GM12878 (cell line): ENCODE measurements around the gene SEC23IP. TPM values are rescaled to one million over a fixed set of nuclear protein-coding genes. Genes with fewer than 3 reads are reported as not detected.

Experiments used
- ATF7 ChIP-seq: fragments of 450-650 bp; IDR thresholded peaks from 2 replicates; pipeline ENCODE4 v1.6.1; 2016; ENCODE audit warnings: low read depth, mild to moderate bottlenecking
- BMI1 ChIP-seq: fragments of 450-650 bp; IDR thresholded peaks from 2 replicates; pipeline ENCODE4 v1.6.1; 2016; ENCODE audit warnings: mild to moderate bottlenecking, moderate library complexity, borderline replicate concordance
- BRCA1 ChIP-seq: IDR thresholded peaks from 2 replicates; pipeline ENCODE4 v1.6.1; 2011; ENCODE audit warnings: low read depth, low read length, improper control_type of control experiment
- CREM ChIP-seq: IDR thresholded peaks from 2 replicates; pipeline ENCODE4 v1.6.1; 2014; ENCODE audit warnings: antibody characterized with exemption, low read depth
- ESRRA ChIP-seq: IDR thresholded peaks from 2 replicates; pipeline ENCODE4 v1.6.1; 2012; ENCODE audit warnings: mild to moderate bottlenecking, low read length, improper control_type of control experiment
- FOXK2 ChIP-seq: fragments of 450-650 bp; IDR thresholded peaks from 2 replicates; pipeline ENCODE4 v1.6.1; 2017; ENCODE audit warnings: mild to moderate bottlenecking, moderate library complexity
- MXI1 ChIP-seq: fragments of 150-350 bp; IDR thresholded peaks from 2 replicates; pipeline ENCODE4 v1.6.1; 2011; ENCODE audit warnings: low read depth, mild to moderate bottlenecking, inconsistent platforms, low read length, improper control_type of control experiment
- NFYB ChIP-seq: IDR thresholded peaks from 2 replicates; pipeline ENCODE4 v1.6.1; 2011; ENCODE audit warnings: low read depth, mild to moderate bottlenecking, low read length, improper control_type of control experiment, moderate library complexity; ENCODE audit not compliant: insufficient read depth
- RB1 ChIP-seq: fragments of 450-650 bp; formaldehyde crosslinking; IDR thresholded peaks from 2 replicates; pipeline ENCODE4 v1.6.1; 2017; ENCODE audit warnings: mild to moderate bottlenecking, borderline replicate concordance
- TCF3 ChIP-seq: IDR thresholded peaks from 2 replicates; pipeline ENCODE4 v1.6.1; 2012; ENCODE audit warnings: low read depth, mild to moderate bottlenecking, low read length, borderline replicate concordance; ENCODE audit not compliant: insufficient read depth
- TCF7 ChIP-seq: IDR thresholded peaks from 2 replicates; pipeline ENCODE4 v1.6.1; 2014; ENCODE audit warnings: antibody characterized with exemption, borderline replicate concordance
- ZBED1 ChIP-seq: IDR thresholded peaks from 2 replicates; pipeline ENCODE4 v1.6.1; 2016; ENCODE audit warnings: borderline replicate concordance
- ZNF274 ChIP-seq: IDR thresholded peaks from one replicate; pipeline ENCODE4 v1.8.0; 2011; ENCODE audit not compliant: insufficient read length, insufficient read depth
- polyA plus RNA-seq, 11 experiments: library from polyadenylated mRNA; depleted of rRNA in 4 of 11; unstranded in 6 of 11; stranded (reverse) in 5 of 11; fragments of >200 nt; fragmentation: Nextera tagmentation in 4 of 11; fragmentation: Illumina TruSeq in 1 of 11; extraction: Ambion mirVana in 4 of 11; extraction: Trizol in 1 of 11; gene quantifications; 1 replicate in 1 of 11; 2 replicates in 10 of 11; pipeline versions ENCODE4 v1.2.1 to v1.2.3, GENCODE V29; 2011 to 2016; ENCODE audit warnings: inconsistent platforms in 2 of 11, missing spikeins in 2 of 11, low read depth in 1 of 11
- total RNA-seq, 4 experiments: library from RNA; depleted of rRNA in 3 of 4; stranded (reverse); fragments of >200 nt in 3 of 4; fragmentation: Illumina TruSeq in 1 of 4; extraction: Trizol in 1 of 4; gene quantifications; 2 replicates each; pipeline versions ENCODE4 v1.2.1 to v1.2.3, GENCODE V29; 2013 to 2021
- TF ChIP-seq, protein P1 (sequence below): fragments of 450-650 bp; IDR thresholded peaks from 2 replicates; pipeline ENCODE4 v1.6.1; 2018; ENCODE audit warnings: mild to moderate bottlenecking, low read depth, moderate library complexity; ENCODE audit not compliant: partially characterized antibody
- TF ChIP-seq, protein P2 (sequence below): fragments of 450-650 bp; formaldehyde crosslinking; IDR thresholded peaks from 2 replicates; pipeline ENCODE4 v1.5.0; 2022; ENCODE audit warnings: mild to moderate bottlenecking, missing genetic modification characterization
- TF ChIP-seq, protein P3 (sequence below): fragments of 450-650 bp; IDR thresholded peaks from 2 replicates; pipeline ENCODE4 v1.6.1; 2017; ENCODE audit warnings: mild to moderate bottlenecking
- TF ChIP-seq, protein P4 (sequence below): fragments of 150-350 bp; IDR thresholded peaks from 2 replicates; pipeline ENCODE4 v1.6.1; 2014; ENCODE audit warnings: mild to moderate bottlenecking, low read depth, low read length
- TF ChIP-seq, protein P5 (sequence below): IDR thresholded peaks from 2 replicates; pipeline ENCODE4 v1.6.1; 2011; ENCODE audit warnings: low read depth, mild to moderate bottlenecking, low read length, moderate library complexity, borderline replicate concordance; ENCODE audit errors: extremely low read depth

The SEC23IP gene
- total and polyA plus RNA-seq, 10 of the 15 experiments (the other 5 are each of a cell fraction or from before 2014, with no cell fraction given) = 15.1 to 82.5 (median 36.0) TPM

DNA sequence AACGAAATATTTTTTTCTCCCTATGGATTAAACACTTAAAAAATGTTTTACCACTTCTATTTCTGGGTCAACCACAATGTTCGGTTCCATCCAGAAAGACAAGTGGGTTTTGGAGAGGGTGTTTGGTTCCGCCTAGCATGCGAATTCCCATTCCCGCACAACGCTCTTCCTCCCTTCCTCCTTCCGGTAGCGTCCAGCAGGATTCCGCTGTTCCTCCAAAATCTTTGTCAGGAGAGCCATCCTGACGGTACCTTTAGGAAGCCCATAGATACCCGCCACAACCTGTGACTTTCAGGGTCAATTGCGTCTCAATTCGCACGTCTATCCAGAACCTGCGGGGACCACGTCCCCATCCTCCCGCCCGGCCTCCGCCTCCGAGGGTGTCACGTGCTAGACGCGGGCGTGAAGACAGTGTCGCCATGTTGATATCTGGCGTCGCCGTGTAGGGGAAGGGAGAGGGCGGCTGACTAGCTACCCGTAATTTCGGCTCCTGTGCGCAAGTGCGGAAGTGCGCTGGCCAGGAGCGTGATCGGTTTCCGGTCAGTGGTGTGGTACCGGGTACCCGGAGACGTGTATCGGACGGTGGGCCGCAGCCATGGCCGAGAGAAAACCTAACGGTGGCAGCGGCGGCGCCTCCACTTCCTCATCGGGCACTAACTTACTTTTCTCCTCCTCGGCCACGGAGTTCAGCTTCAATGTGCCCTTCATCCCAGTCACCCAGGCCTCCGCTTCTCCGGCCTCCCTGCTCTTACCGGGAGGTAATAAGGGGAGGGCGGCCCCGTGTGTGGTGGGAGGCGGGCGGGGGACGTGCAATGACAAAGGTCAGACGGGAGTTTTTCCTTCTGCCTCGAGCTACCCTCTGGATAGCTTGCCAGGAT lies at the start of gene SEC23IP (continued):
- TF ChIP-seq ESRRA (0 out of 2 replicates have a peak, but pooled peaks have one; percentile 34), TCF7 (no peak), BMI1 (no peak), ZNF274 (no peak), ZBED1 (no peak), FOXK2 (peak; percentile 86), ATF7 (peak; percentile 58; the same call in 1 of the 2 replicates), BRCA1 (no peak), MXI1 (peak; percentile 70), CREM (peak; percentile 87), RB1 (0 out of 2 replicates have a peak, but pooled peaks have one; percentile 37), NFYB (no peak), TCF3 (no peak)
- TF ChIP-seq, protein P1, sequence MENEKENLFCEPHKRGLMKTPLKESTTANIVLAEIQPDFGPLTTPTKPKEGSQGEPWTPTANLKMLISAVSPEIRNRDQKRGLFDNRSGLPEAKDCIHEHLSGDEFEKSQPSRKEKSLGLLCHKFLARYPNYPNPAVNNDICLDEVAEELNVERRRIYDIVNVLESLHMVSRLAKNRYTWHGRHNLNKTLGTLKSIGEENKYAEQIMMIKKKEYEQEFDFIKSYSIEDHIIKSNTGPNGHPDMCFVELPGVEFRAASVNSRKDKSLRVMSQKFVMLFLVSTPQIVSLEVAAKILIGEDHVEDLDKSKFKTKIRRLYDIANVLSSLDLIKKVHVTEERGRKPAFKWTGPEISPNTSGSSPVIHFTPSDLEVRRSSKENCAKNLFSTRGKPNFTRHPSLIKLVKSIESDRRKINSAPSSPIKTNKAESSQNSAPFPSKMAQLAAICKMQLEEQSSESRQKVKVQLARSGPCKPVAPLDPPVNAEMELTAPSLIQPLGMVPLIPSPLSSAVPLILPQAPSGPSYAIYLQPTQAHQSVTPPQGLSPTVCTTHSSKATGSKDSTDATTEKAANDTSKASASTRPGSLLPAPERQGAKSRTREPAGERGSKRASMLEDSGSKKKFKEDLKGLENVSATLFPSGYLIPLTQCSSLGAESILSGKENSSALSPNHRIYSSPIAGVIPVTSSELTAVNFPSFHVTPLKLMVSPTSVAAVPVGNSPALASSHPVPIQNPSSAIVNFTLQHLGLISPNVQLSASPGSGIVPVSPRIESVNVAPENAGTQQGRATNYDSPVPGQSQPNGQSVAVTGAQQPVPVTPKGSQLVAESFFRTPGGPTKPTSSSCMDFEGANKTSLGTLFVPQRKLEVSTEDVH = no peak
- TF ChIP-seq, protein P2, sequence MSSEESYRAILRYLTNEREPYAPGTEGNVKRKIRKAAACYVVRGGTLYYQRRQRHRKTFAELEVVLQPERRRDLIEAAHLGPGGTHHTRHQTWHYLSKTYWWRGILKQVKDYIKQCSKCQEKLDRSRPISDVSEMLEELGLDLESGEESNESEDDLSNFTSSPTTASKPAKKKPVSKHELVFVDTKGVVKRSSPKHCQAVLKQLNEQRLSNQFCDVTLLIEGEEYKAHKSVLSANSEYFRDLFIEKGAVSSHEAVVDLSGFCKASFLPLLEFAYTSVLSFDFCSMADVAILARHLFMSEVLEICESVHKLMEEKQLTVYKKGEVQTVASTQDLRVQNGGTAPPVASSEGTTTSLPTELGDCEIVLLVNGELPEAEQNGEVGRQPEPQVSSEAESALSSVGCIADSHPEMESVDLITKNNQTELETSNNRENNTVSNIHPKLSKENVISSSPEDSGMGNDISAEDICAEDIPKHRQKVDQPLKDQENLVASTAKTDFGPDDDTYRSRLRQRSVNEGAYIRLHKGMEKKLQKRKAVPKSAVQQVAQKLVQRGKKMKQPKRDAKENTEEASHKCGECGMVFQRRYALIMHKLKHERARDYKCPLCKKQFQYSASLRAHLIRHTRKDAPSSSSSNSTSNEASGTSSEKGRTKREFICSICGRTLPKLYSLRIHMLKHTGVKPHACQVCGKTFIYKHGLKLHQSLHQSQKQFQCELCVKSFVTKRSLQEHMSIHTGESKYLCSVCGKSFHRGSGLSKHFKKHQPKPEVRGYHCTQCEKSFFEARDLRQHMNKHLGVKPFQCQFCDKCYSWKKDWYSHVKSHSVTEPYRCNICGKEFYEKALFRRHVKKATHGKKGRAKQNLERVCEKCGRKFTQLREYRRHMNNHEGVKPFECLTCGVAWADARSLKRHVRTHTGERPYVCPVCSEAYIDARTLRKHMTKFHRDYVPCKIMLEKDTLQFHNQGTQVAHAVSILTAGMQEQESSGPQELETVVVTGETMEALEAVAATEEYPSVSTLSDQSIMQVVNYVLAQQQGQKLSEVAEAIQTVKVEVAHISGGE (CRISPR knock-in tag) = no peak
- TF ChIP-seq, protein P3, sequence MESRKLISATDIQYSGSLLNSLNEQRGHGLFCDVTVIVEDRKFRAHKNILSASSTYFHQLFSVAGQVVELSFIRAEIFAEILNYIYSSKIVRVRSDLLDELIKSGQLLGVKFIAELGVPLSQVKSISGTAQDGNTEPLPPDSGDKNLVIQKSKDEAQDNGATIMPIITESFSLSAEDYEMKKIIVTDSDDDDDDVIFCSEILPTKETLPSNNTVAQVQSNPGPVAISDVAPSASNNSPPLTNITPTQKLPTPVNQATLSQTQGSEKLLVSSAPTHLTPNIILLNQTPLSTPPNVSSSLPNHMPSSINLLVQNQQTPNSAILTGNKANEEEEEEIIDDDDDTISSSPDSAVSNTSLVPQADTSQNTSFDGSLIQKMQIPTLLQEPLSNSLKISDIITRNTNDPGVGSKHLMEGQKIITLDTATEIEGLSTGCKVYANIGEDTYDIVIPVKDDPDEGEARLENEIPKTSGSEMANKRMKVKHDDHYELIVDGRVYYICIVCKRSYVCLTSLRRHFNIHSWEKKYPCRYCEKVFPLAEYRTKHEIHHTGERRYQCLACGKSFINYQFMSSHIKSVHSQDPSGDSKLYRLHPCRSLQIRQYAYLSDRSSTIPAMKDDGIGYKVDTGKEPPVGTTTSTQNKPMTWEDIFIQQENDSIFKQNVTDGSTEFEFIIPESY = no peak
- TF ChIP-seq, protein P4, sequence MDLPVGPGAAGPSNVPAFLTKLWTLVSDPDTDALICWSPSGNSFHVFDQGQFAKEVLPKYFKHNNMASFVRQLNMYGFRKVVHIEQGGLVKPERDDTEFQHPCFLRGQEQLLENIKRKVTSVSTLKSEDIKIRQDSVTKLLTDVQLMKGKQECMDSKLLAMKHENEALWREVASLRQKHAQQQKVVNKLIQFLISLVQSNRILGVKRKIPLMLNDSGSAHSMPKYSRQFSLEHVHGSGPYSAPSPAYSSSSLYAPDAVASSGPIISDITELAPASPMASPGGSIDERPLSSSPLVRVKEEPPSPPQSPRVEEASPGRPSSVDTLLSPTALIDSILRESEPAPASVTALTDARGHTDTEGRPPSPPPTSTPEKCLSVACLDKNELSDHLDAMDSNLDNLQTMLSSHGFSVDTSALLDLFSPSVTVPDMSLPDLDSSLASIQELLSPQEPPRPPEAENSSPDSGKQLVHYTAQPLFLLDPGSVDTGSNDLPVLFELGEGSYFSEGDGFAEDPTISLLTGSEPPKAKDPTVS = no peak
- TF ChIP-seq, protein P5, sequence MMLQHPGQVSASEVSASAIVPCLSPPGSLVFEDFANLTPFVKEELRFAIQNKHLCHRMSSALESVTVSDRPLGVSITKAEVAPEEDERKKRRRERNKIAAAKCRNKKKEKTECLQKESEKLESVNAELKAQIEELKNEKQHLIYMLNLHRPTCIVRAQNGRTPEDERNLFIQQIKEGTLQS = peak; percentile 54; the same call in 1 of the 2 replicates
